DND-41 (cell line): Measurements from ENCODE around the gene MUCL3.

ENCODE experiments used
- CTCF ChIP-seq: IDR thresholded peaks from 2 replicates; pipeline ENCODE4 v1.5.1; 2012; ENCODE audit warnings: borderline replicate concordance, low read length, moderate library complexity, mild to moderate bottlenecking; ENCODE audit not compliant: poor library complexity, severe bottlenecking; ENCODE audit errors: extremely low read depth
- EZH2 ChIP-seq: IDR thresholded peaks from 3 replicates; pipeline ENCODE4 v1.6.1; 2012; ENCODE audit warnings: borderline replicate concordance, low read depth, mild to moderate bottlenecking, moderate library complexity, low read length, inconsistent platforms; ENCODE audit not compliant: severe bottlenecking

GRCh38 chr6:30979690-30980089, 38.9 kb downstream of the MUCL3 start:
- TF ChIP-seq CTCF = no peak
- TF ChIP-seq EZH2 = no peak
